Measurements from ENCODE around the gene AMN. TPM values are rescaled to one million over a fixed set of nuclear protein-coding genes. Genes with fewer than 3 reads are reported as not detected.
"Not testable (repeated sequence)": the region's sequence is repeated elsewhere in the genome, so short reads cannot be mapped to it uniquely, and the experiment has no call there.

The AMN gene
- not detected for total RNA-seq (ENCODE audit: unreplicated experiment)
- long read RNA-seq: 0 reads

- no peak within 1 kb of the TSS for H3K4me3 Mint-ChIP-seq (ENCODE audit: unreplicated experiment)
- H3K27me3 Mint-ChIP-seq (ENCODE audit: unreplicated experiment): peaks cover 17% of the 10 kb centered on the region
- H3K36me3 Mint-ChIP-seq (ENCODE audit: low read depth, unreplicated experiment): no peaks in the 10 kb centered on the region
- no peak for TF ChIP-seq CTCF (IDR thresholded peaks at IDR 0.05; ENCODE audit: unreplicated experiment)
- H3K9me3 Mint-ChIP-seq (ENCODE audit: unreplicated experiment): no peaks in the 10 kb centered on the region
- no peak for DNase-seq (ENCODE audit: low spot score)
- no peaks in the 10 kb centered on the region for H3K4me1 Mint-ChIP-seq (ENCODE audit: unreplicated experiment)
- H3K27ac Mint-ChIP-seq (ENCODE audit: unreplicated experiment): no peak within 1 kb of the TSS
Measured at GRCh38 chr14:102922490-102923200, at the start of gene AMN. AMN (plus strand) TSS chr14:102922663; CDS start chr14:102922689, 26 bp downstream.

GRCh38 chr14:102873131-102873530 lies 49.3 kb upstream of the AMN start:
- Mint-ChIP-seq H3K4me3 (ENCODE audit: unreplicated experiment) (no peak overlapping the region), H3K27me3 (ENCODE audit: unreplicated experiment) (peaks cover 3% of the 10 kb centered on the region), H3K27ac (ENCODE audit: unreplicated experiment) (no peak overlapping the region), H3K36me3 (ENCODE audit: low read depth, unreplicated experiment) (no peaks in the 10 kb centered on the region), H3K9me3 (ENCODE audit: unreplicated experiment) (no peaks in the 10 kb centered on the region), H3K4me1 (ENCODE audit: unreplicated experiment) (no peaks in the 10 kb centered on the region)
- DNase-seq (ENCODE audit: low spot score): no peak
- TF ChIP-seq CTCF (IDR thresholded peaks at IDR 0.05; ENCODE audit: unreplicated experiment): no peak

GRCh38 chr14:102873546-102874061 lies 48.9 kb upstream of the AMN start:
- Mint-ChIP-seq H3K27ac (ENCODE audit: unreplicated experiment) (no peak overlapping the region), H3K4me1 (ENCODE audit: unreplicated experiment) (no peaks in the 10 kb centered on the region), H3K4me3 (ENCODE audit: unreplicated experiment) (no peak overlapping the region), H3K36me3 (ENCODE audit: low read depth, unreplicated experiment) (no peaks in the 10 kb centered on the region), H3K9me3 (ENCODE audit: unreplicated experiment) (no peaks in the 10 kb centered on the region), H3K27me3 (ENCODE audit: unreplicated experiment) (peaks cover 3% of the 10 kb centered on the region)
- TF ChIP-seq CTCF (IDR thresholded peaks at IDR 0.05; ENCODE audit: unreplicated experiment): no peak
- no peak for DNase-seq (ENCODE audit: low spot score)

GRCh38 chr14:102875652-102876051 lies 46.8 kb upstream of the AMN start:
- no peak overlapping the region for H3K4me3 Mint-ChIP-seq (ENCODE audit: unreplicated experiment)
- no peak for TF ChIP-seq CTCF (IDR thresholded peaks at IDR 0.05; ENCODE audit: unreplicated experiment)
- H3K9me3 Mint-ChIP-seq (ENCODE audit: unreplicated experiment): no peaks in the 10 kb centered on the region
- no peak overlapping the region for H3K27ac Mint-ChIP-seq (ENCODE audit: unreplicated experiment)
- H3K4me1 Mint-ChIP-seq (ENCODE audit: unreplicated experiment): no peaks in the 10 kb centered on the region
- H3K36me3 Mint-ChIP-seq (ENCODE audit: low read depth, unreplicated experiment): no peaks in the 10 kb centered on the region
- H3K27me3 Mint-ChIP-seq (ENCODE audit: unreplicated experiment): peaks cover 3% of the 10 kb centered on the region
- no peak for DNase-seq (ENCODE audit: low spot score)

- not testable (repeated sequence) for H3K9me3 Mint-ChIP-seq (ENCODE audit: unreplicated experiment); DNase-seq (ENCODE audit: low spot score); H3K4me3 Mint-ChIP-seq (ENCODE audit: unreplicated experiment); H3K27ac Mint-ChIP-seq (ENCODE audit: unreplicated experiment); H3K36me3 Mint-ChIP-seq (ENCODE audit: low read depth, unreplicated experiment); H3K27me3 Mint-ChIP-seq (ENCODE audit: unreplicated experiment); H3K4me1 Mint-ChIP-seq (ENCODE audit: unreplicated experiment)
Measured at GRCh38 chr14:102877511-102877910, 45.0 kb upstream of the AMN start.
